Embryonic facial prominence (tissue), 1 donor: ENCODE data around the gene RAPGEF1.

Source experiments
- DNase-seq: peaks from one replicate; pipeline ENCODE4 v3.0.0-alpha.2; 2016; ENCODE audit errors: extremely low spot score

The RAPGEF1 gene

DNA sequence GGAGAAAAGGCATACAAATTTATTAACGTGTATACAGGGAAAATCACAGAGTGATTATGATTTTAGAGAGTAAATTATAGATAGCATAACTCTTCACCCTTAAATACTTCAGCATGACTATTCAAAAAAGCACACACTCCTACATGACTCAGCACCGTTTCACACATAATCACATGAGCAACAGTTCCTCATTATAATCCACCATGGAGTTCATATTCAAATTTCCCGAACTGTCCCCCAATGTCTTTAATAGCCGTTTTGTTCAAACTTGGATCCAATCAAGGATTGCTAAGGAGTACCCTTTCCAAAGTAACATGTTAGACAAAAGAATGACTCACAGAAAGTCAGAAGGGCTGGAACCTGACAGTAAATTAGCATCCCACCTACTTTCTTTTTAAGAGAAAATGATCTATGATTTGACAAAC is 32.1 kb downstream of the RAPGEF1 start:
- no peak for DNase-seq

DNA sequence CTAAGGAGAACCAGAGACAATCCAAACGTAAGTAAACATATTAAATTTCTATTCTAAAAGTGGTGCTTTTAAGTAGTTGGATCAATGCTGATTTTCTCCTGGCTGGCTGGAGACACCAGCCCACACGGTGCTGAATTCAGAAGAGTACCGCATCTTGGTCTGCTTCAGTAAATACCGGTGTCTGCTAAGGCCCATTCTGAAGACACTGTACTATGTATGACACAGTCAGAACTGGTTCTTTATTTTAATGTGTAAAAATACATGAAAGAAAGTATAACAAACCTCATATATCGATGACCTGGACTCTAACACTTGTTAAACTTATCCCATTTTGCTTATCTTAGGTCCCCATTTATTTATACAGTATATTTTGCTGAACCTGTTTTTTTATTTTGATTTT is 32.8 kb downstream of the RAPGEF1 start:
- no peak for DNase-seq

DNA sequence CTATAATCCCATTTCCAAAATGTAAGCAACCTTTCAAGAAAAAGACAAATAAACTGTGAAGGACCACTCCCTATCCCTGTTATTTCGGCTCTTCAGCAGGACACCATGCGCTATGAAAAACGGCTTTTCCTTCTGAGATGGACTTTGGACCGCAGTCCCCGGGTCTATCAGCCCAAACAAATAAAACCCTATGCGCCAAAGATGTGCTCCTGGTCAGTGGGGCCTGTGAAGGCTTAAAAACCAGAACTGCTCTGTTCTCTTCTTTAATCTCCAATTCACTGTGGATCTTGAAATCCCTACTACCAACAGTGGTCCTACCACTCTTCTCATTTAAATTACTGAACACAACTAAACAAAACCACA is 33.3 kb downstream of the RAPGEF1 start:
- no peak for DNase-seq

DNA sequence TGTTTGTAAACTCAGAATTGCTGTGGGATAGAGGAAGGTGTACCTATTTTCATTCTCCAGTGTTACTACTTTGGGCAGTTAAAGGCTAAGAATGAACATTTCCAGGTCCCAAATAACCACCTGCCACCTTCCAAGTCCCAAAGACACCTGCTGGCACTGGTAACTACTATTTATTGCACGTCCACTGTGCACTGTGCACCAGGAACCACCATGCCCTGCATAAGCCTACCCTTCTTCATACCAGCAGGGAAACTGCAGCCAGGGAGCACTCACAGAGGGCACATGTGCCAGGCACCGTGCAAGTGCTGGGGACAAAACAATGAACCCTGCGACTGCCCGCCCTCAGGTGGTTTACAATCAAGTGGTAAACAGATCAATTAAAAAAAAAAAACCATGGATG is 34.9 kb downstream of the RAPGEF1 start:
- DNase-seq: no peak

DNA sequence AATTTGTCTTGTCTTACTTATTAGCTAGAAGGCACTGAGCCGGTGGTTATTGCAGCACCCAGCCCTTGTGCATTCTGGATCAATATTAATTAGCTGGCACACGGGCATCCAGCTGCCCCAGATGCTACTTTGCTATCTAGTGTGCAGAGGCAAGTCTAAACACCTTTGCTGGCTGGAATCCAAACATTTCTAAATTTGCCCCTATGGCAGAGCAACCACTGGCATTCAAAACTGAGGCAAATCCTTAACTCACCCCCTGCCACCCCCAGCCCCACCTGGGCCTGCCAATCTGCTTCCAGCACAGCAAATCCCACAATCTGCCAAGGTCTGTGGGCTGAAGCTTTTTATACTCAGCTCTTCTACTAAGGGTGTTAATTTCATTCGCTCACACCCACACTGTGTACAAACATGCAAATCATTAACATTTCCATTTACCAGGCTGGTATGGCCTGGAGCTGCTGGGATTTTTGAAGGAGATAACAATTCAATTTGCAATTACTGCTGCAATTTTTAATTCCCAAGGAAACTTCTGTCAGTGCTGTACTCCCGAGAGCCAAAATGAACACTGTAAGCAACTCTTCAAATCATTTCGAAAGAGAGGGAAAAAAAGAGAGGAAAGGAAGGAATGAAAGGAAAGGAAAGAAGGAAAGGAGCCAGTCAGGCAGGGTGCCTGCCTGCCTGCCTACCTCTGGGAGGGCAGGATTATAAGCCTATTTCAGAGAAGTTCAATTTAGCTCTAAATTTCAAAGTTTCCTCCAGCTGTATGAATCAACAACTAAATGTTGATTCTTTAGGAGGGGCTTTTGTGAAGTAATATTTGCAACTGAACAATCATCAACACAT is 35.5 kb downstream of the RAPGEF1 start:
- no peak for DNase-seq

DNA sequence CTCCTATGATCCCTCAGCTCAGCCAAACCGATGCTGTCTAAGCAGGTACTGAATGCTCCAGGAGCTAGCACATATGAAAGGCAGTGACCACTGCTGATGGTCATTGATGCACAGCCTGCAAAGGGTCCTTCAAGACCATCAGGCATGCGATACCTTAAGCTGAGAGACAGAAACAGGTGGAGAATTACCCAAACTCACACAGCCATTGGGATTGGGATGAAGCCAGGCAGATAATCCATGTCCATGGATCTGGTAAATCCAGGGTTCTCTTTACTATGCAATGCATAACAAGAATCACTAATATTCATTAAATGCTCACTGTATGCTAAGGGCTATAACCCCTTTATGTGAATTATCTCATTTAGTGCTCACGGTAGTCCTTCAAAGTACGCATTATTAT is 36.2 kb downstream of the RAPGEF1 start:
- DNase-seq: no peak

DNA sequence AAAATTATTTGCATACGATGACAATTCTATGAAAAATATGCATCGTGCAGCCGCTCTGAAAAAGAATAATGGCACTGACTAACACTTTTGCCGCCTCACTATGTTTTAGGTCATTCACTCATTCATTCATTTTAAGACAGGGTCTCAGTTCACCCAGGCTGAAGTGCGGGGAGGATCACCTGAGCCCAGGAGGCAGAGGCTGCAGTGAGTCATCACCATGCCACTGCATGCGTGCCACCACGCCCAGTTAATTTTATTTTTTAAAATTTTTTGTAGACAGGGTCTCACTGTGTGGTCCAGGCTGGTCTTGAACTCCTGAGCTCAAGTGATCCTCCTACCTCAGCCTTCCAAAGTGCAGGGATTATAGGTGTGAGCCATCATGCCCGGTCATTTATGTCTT is 37.0 kb downstream of the RAPGEF1 start:
- no peak for DNase-seq

DNA sequence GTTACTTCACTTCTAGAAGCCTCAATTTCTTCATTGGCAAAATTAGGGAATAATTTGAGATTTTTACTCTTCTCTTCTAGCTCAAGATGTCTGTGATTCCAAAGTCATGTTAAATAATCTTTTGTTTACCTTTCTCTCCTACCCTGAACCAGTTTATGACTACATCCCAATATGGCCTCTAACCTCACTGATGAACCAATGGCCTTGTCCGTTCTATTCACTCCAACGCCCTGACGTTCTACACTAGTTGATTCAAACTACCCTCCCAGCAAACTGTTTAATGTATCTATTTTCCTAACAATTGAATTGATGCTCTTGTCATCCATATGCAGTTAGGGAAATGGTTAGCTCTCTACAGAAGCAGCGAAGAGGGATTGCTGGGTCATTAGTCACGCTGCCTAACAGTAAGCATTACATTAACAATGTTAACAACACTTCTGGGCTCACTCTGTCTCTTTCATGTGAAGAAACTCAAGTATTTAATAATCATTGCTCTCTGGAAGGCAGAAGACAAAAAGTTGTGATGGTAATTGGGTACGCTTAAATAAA is 38.0 kb downstream of the RAPGEF1 start:
- DNase-seq: no peak

DNA sequence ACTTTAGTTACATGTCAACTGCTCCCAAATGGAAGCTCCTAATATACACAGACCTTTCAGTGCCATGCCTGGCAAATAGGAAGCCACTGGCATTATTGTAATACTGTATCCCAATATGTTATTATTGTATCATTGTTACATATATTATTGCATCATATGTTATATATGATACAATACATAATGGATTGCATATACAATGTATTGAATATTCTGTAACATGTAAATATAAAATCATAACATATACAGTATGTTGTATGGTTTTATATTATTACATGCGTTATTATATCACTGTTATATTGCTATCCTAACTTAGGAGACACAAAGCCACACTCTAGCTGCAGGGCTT is 38.5 kb downstream of the RAPGEF1 start:
- DNase-seq: no peak

DNA sequence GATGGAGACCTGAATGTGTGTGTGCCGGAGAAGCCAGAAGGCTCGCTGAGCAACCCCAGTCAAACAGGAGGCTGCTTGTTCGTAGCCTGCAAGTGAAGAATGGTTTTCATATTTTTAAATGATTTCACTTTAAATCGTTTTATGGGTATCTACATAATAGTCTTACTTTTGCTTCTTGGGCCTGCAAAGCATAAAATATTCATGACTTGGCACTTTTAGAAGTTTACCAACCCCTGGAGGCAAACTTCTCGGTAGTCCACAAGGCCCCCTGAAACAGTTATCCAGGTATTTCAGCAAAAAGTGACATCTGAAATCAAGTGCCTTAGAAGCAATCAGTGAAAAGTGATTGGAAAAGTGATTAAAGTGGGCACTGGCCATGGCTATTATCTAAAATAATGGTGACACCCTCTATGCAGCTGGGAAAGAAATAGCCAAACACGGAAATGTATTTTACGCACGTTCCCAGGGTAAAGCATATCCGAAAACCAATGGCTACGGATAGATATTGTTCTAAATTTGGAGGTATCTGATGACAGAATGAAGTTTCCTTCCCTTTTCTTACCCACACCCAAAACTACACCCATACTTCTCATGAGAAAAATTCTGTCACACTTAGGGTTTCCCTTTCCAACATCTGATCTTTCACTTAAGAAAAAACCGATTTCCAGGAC is 39.0 kb downstream of the RAPGEF1 start:
- no peak for DNase-seq

DNA sequence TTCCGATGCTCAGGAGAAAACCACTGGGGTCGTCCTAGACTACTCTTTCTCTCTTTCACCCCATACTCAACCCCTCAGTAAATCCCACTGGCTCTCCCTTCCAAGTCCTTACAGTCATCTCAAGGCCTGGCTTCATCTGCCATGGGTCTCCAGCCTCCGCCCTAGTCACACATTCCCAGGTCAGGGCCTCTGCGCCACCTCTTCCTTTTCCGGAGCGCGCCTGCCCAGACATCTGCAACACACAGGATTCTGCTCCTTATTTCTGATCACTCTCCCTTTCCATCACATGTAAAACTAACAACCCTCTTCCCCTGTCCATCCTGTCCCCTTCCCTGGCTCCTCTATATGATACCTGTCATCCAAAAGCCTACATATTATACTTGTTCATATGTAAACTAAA is 39.8 kb downstream of the RAPGEF1 start:
- no peak for DNase-seq

DNA sequence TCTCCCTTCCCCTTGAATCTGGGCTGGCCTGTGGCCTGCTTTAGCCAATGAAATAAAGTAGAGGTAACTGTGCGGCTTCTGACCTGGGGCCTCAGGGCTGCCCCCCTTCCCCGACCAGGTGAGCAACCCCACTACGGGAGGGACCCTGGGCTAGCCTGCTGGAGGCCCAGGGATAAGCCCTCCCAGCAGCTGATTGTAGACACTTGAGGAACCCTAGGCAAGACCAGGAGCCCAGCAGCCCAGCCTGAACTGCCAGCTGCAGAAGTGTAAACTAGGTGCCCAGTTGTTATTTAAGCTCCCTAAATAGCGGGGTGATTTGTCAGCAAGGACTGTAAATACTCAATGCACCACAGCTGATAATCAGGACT is 41.3 kb downstream of the RAPGEF1 start:
- no peak for DNase-seq

DNA sequence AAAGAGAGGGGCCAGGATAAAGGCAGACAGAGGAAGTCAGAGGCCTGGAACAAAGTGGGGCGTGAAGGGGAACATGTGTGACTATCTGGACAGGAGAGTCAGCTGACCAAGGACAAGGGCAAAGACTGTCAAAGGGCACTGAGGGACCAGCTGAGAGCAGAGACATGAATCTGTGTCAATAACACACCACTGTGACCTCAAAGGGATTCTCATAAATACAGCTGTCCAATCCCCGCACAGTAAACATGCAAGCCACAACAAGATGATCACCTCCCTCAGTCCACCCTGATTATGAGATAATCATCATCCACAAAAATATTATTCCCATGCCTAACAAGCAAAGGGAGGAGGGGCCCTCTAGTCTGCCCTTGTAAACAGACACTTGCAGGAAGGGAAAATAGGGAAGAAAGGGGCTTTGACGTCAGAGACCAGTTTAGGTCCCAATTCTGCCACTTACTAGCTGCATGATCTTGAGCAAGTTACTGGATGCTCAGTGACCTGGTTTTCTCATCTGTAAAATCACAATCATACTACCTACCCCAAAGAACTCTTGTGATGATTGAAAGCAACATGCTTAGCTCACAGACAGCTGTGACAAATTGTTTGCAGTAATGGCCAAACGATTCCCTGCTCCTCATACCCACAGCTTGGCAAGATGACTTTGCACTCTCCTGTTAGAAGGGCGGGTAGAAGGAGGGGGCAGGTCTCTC is 41.8 kb downstream of the RAPGEF1 start:
- no peak for DNase-seq

DNA sequence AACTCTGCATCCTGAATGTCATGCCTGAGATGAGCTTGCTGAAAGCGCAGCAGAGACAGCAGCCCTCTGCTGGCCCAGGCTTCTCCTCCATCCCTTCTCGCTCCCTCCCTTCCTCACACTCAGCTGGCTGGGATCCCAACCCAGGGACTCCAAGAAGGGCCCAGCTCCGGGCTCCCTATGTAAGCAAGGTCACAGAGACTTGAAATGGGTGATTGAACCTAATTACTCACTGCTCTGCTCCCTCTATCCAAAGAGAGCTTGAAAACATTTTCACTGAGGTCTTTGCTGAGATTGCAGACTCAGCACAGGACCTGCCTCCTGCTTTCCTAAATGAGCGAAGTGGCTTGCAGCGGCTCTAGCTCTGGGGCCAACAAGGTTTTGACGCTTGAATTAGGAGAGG is 42.8 kb downstream of the RAPGEF1 start:
- no peak for DNase-seq

DNA sequence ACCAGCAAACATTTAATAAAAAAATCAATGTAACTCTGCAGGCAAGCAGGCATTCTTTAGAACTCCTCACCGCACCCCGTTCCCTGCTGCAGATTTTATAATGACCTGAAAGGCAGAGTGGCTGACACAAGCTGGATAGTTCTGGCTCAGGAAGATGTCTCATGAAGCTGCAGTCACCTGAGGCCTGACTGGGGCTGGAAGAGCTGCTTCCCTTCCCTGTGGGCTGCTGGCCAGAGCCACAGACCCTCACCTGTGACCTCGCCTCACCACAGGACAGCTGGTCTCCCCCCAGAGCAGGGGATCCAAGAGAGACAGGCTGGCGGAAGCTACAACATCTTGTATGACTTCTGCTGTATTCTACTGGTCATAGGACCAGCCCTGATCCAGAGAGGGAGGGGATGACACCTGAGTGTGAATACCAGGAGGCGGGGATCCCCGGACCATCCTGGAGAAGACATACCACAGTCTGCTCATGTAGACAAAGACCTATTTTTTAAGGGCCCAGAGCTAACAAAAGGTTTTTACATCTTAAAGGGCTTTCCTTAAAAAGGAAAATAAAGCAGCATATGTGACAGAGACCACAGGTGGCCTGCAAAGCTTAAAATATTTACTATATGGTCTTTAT is 43.9 kb downstream of the RAPGEF1 start:
- no peak for DNase-seq

DNA sequence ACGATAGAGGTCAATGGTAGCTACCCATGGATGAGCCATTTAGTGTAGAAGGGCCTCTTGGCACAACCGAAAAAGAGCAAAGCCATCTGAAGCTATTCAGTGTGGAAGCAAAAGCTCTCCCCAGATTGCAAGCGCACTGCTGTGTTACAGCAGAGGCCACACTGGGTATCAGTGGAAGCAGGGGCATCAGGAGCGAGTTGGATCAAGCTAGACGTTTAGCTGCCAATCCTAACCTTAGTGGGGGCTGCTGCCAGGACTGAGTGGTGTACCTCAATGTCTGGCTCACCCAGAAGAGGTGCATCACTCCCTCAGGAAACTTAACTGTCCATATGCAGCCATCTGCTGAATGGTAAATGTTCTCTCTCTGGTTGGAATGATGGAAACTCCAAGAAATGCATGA is 44.5 kb downstream of the RAPGEF1 start:
- DNase-seq: no peak

DNA sequence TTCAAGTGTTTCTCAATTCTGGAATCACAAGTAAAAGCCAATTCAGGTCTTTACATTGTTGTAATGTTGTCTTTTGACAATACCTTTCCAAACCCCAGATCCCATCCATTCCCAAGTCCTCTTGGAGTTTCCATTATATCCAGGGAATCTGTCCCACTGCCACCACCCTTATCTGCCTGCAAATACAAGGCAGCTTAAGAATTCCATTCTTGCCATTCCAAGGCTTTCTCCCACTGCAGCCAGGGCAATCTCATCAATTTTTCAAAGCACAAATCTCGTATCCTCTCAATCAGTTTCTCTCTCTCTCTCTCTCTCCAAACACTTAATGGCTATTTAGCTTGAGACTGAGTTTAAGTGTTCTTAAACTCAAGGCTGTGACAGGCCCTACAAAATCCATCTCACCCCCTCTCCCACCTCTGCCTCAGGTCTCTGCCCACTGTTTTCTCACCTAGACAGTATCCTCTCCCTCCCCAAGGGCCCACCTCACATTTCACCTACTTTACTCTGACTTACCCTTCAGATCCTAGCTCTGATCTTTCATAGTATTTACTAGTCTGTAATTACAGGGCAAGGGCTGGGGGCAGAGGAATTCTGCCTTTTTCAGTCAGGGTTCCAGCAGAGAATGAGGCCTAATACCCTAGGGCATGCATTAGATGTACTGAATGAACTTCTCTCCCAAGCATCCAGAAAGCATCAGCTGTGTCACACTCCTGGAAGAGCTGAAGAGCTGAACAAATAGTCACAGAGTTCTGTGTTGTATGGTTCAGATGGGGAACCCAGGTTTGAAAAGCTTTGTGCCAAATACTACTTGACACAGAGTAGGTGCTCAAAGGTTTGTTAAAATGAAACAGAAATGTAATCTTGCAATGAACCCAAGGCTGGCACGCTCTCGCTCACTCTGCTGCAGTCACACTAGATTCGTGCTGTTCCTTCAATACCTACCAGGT is 46.0 kb downstream of the RAPGEF1 start:
- DNase-seq: no peak

DNA sequence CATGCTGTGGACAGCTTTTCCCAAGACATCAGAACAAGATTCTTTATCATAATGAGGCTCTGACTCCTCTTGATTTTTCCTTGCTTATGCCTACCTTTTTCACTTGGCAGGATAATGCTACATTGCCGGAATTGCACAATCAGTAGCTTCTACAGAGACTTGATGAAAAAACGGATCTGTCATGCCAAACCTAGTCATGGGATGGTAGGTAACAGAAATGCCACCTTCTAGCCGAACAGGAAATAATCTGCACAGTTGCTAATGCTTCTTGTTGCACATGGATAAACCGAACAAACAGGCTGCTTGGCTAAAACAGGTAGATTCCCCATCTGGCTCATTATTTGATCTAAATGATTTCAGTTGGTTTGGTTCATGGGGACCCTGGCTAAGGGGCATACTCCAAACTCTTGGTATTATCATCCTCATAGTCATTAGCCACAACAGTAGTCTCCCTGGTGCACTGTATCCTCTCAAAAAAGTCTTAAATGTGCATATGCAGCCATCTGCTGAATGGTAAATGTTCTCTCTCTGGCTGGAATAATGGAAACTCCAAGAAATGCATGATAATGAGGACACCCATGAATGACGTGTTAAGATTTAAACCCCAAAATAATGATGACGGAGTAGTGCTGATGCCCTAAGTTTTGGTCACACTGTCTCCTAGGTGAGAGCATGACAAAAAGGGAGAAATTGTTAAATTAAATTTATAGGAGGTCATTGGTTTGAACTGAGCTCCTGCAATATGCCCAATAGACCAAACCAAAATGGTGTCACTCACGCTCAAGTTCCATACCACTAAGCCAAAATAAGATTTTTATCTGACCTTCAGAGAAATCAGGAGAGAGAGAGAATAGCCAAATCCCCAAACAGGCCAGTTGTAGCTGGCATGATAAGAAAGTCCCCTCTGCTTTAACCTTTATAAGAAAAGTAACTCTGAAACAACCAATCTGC is 47.0 kb downstream of the RAPGEF1 start:
- DNase-seq: no peak

DNA sequence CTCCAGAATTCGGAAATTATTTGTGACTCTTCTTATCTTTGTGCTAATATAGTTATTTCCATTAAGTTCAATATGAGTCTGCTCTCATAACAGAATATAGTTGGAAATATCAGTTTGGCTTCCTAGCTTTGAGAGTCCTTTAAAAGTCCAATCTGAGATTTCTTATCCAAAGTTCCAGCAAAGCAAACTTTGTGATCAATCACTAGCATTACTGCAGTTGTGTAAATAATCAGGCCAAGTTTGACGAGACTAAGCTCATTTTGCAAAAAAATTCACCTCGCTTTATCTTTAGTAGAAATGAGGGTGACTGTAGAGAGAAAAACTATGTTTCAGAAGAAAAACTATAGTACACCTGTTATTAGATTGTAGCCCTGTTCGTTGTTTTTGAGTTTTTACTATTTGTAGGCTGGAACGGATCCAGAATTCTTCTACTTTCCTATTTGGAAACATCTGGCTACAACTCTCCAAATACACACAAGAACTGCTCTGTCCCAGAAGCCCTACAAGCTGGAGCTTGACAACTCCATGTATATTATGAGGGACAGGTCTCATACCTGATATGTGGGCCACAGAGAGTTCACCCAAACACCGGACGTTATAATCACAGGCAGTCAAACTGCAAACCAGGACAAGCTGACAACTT is 47.8 kb downstream of the RAPGEF1 start:
- no peak for DNase-seq
